GM18861 (cell line): ENCODE measurements around the gene SLIT3.
"Not testable (repeated sequence)": the region's sequence is repeated elsewhere in the genome, so short reads cannot be mapped to it uniquely, and the experiment has no call there.

Source experiments
- ATAC-seq: cut with Tn5 transposase; IDR thresholded peaks from one replicate; pipeline ENCODE4 v1.9.1; 2021; ENCODE audit not compliant: unreplicated experiment

SLIT3 gene

DNA sequence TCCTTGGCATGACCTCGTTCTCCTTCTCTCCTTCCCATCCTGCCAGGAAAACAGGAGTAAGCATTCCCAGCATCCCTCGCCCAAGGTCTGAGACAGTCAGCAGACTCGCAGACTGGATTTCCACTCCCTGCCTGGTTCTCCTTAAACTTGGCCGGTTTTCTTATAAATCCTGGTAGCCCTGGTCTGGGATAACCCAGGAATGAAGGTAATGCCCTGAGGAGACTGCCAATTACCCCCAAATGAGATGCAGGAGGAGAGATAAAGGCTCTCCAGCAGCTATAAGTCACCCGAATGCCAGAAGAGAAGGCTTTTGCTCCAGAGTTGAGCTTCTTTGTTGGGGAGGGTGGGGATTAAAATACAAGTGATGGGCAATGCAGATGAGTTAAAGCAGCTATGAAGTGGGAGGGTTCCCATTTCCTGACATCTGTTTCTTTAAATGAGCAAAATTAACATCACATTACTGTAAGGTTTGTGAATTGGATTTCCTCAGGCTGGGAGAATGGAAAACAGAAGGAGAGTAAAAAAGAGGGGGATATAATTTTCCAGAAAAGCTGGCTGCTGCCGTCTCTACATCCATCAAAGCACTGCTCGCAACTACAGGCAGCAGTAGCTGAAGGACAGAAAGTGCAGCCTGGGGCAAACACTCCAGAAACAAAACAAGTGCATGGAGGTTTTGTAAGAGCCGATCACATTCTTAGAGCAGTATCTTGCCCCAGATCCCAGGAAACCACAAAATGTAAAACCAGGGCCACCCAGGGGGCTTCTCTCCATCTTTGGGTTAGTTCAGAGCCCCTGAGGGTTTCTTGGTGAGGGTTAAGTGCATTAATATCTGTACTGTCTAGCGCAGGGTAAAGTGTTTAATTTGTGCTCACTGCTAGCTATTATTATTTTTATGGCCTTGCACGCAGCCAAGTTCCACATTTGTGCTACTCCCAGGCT is 544.2 kb downstream of the SLIT3 start:
- no peak for ATAC-seq

GRCh38 chr5:168755548-168756093 is 545.3 kb downstream of the SLIT3 start:
- ATAC-seq = no peak

DNA sequence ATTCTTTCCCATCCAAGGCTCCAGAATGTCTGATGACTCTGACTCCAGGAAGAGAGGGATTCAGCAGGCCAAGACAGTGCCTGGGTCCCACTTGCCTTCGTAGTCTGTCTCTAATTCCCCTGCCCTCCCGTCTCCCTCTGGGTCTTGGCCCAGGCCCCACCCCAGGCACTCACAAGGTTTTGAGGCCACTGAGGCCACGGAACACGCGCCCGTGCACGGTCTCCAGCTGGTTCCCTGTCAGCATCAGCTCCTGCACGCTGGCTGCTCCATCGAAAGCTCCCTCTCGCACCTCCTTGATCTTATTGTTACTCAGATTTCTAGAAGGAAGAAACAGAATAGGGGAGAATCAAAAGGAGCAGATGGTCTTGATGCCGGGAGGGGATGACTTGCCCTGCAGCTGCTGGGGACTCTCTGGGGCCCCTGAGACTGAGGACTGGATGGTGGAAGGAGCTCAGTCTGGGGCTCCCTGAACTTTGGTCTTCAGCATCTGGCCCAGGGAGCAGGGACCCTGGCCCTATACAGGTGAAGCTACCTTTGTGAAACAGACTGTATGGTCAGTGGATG is 547.2 kb downstream of the SLIT3 start:
- ATAC-seq = no peak

- ATAC-seq = no peak
These were observed 548.3 kb downstream of the SLIT3 start for GRCh38 chr5:168752416-168753190.

GRCh38 chr5:168752012-168752411 is 548.9 kb downstream of the SLIT3 start:
- ATAC-seq = no peak

DNA sequence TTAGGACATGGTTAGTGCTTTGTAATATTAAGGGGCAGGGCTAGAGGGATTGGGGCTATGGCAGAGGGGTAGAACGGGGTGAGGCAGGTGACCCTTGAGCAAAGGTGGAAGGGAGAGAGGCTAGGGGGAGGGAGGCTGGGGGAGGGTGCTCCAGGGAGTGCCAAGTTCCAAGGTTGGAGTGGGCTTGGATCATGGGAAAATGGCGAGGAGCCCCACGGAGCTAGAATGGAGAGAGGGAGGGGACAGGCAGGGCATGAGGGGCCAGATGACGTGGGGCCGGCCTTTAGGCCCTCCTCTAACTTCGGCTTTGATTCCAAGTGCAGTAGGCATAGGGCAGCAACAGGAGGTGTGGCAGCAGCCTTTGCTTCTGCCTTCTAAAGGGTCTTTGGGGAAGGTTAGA is 550.0 kb downstream of the SLIT3 start:
- no peak for ATAC-seq

DNA sequence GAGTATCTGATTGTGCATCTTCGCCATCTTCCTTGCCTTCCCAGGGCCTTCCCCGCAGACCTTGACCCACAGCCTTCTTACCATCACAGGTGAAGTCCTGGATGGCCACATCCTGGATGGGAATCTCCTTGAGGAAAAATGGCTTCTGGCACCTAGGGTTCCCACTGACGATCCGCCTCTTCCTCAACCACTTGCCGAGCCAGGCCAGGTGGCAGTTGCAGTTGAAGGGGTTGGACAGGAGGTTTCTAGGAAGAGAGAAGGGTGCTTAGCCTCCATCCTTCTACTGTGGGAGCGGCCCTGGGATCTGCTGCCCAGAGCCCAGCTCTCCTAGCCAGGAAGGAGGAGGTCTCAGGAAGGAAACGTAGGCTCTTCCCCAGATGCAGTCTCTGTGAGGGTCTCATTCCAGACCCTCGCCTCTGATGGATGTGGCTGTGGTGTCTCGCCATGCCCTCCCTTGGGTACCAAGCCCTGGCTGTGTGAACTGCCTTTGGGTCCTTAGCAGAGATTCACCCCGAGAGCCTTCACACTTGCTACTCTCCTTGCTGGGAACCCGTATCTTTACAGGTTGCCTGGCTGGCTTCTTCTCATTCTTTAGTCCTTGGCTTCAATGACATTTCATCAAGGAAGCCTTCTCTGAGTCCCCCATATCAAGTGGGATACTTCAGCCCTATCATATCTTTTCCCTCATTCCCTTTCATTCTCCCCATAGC is 551.4 kb downstream of the SLIT3 start:
- no peak for ATAC-seq

GRCh38 chr5:168747987-168748777 is 552.8 kb downstream of the SLIT3 start:
- no peak for ATAC-seq

GRCh38 chr5:168746893-168747640 is 553.9 kb downstream of the SLIT3 start:
- no peak for ATAC-seq

- ATAC-seq = not testable (repeated sequence)
These were observed 554.6 kb downstream of the SLIT3 start for GRCh38 chr5:168746126-168746892.

DNA sequence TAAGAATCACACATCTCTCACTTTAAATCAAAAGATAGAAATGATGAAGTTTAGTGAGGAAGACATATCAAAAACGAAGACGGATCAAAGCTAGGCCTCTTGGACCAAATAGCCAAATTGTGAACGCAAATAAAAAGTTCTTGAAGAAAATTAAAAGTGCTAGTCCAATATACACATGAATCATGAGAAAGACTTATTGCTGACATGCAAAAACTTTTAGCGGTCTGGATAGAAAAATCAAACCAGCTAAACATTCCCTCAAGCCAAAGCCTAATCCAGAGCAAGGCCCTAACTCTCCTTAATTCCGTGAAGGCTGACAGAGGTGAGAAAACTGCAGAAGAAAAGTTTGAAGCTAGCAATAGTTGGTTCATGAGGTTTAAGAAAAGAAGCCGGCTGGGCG is 557.3 kb downstream of the SLIT3 start:
- ATAC-seq = no peak

- not testable (repeated sequence) for ATAC-seq
These were observed 558.6 kb downstream of the SLIT3 start for GRCh38 chr5:168742311-168742710.

GRCh38 chr5:168740811-168741213 is 560.1 kb downstream of the SLIT3 start:
- no peak for ATAC-seq

DNA sequence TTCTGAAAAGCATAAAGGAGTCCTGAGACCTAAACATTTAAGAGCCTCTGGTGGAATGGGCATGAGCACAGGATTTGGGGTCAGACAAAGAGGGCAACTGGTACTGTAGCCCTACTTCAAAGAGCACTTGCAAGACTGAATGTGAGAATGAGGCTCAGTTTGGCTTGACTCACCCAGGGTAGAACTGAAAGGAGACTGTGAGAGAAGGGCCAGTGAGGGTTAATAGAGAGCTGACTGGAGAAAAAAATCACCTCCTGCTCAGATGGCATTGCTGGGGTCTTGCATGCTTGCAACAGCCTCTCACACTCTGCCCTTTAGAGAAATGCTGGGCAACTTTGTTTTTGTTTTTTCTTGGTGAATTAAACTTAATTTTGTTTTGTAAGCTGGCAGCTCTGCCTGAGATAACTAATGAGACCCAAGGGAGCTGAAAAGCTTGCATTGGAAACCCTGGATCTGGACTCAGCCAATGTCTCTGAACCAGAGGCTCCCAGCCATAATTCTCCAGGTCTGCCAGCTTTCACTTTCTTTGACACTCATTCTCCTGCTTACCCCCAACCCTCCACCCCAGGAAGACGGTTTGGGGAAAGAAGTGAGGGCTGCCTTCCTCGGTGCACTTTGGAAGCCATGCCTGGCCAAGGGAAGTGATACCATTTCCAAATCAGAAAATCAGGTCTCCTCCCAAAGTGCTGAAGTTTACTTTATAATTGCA is 560.7 kb downstream of the SLIT3 start:
- ATAC-seq = no peak

- no peak for ATAC-seq
These were observed 563.9 kb downstream of the SLIT3 start for GRCh38 chr5:168737066-168737465.

- ATAC-seq = no peak
These were observed 564.6 kb downstream of the SLIT3 start for GRCh38 chr5:168736281-168736831.

GRCh38 chr5:168734620-168735300 is 566.2 kb downstream of the SLIT3 start:
- ATAC-seq = peak; percentile 79
